ENCODE measurements around the gene RBM4B. TPM values are rescaled to one million over a fixed set of nuclear protein-coding genes. Genes with fewer than 3 reads are reported as not detected.

The RBM4B gene
- total and polyA plus RNA-seq, 3 donors from 2014 or later, result 35.0 to 35.7 (median 35.2) TPM

DNA sequence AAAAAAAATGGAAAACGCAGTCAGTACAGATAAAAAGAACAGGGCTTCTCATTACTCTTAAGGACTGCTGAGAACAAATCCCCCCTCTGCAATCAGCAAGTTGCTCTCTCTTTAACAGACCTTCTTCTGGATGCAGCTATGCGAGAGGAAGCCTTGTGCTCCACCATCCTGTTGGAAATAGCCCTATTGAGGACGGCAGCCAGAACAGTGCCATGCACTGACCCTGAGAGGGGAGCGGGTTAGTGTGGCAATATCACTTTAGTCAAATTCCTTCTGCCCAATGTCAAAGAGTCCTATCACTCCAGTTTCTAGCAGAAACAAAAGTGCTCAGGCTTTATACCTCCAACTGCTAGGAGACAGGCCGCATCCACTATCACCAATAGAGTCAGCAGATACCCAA, 6.9 kb downstream of the RBM4B start:
- Histone ChIP-seq H3K9me3 (no peaks in the 10 kb centered on the region), H3K27me3 (no peaks in the 10 kb centered on the region), H3K27ac (no peak overlapping the region), H3K36me3 (ENCODE audit: low read depth, missing control alignments) (no peaks in the 10 kb centered on the region), H3K4me1 (peaks cover 1% of the 10 kb centered on the region), H3K4me3 (no peak overlapping the region)
- TF ChIP-seq, protein P1, sequence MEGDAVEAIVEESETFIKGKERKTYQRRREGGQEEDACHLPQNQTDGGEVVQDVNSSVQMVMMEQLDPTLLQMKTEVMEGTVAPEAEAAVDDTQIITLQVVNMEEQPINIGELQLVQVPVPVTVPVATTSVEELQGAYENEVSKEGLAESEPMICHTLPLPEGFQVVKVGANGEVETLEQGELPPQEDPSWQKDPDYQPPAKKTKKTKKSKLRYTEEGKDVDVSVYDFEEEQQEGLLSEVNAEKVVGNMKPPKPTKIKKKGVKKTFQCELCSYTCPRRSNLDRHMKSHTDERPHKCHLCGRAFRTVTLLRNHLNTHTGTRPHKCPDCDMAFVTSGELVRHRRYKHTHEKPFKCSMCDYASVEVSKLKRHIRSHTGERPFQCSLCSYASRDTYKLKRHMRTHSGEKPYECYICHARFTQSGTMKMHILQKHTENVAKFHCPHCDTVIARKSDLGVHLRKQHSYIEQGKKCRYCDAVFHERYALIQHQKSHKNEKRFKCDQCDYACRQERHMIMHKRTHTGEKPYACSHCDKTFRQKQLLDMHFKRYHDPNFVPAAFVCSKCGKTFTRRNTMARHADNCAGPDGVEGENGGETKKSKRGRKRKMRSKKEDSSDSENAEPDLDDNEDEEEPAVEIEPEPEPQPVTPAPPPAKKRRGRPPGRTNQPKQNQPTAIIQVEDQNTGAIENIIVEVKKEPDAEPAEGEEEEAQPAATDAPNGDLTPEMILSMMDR (IDR thresholded peaks at IDR 0.05), result no peak
- TF ChIP-seq POLR2A (IDR thresholded peaks at IDR 0.05), result no peak
- no peak for DNase-seq
- intact Hi-C loops (cut with DNase I; ENCODE audit: low total_unique reads), result loop anchor here (10.0 kb wide), 1 partner anchor 186 kb away; the partner anchor contains the start of gene DPP3
- WGBS, 2 donors, result 73 to 75% methylated on average over 5 of the region's 5 CpGs

DNA sequence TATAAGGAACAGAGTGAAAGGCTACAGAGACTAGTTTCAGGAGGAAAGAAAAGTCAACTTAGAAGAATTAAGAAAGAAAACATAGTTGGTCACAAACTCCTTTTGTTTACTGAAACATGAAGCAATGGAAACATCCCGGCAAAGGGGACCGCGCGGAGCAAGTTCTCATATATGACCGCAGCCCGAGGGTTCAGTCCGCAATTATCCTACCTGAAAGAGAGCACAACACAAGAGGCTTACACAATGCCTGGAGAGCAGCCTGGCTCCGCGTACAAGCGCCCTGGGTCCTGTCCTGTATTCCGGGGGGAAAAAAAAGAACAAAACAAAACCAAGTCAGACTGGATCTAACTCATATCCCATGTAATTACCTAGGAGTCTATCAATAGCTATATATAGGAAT, 12.3 kb downstream of the RBM4B start:
- no peaks in the 10 kb centered on the region for H3K9me3 ChIP-seq
- no peak for DNase-seq
- no peaks in the 10 kb centered on the region for H3K4me1 ChIP-seq
- H3K27ac ChIP-seq, result no peak overlapping the region
- WGBS, 2 donors, result 89 to 92% methylated on average over 11 of the region's 11 CpGs
- H3K27me3 ChIP-seq, result no peaks in the 10 kb centered on the region
- TF ChIP-seq, protein P1 (IDR thresholded peaks at IDR 0.05), result no peak
- TF ChIP-seq POLR2A (IDR thresholded peaks at IDR 0.05), result no peak
- intact Hi-C loops (cut with DNase I; ENCODE audit: low total_unique reads), result no loop called here
- H3K36me3 ChIP-seq (ENCODE audit: low read depth, missing control alignments), result no peaks in the 10 kb centered on the region
- no peak overlapping the region for H3K4me3 ChIP-seq

DNA sequence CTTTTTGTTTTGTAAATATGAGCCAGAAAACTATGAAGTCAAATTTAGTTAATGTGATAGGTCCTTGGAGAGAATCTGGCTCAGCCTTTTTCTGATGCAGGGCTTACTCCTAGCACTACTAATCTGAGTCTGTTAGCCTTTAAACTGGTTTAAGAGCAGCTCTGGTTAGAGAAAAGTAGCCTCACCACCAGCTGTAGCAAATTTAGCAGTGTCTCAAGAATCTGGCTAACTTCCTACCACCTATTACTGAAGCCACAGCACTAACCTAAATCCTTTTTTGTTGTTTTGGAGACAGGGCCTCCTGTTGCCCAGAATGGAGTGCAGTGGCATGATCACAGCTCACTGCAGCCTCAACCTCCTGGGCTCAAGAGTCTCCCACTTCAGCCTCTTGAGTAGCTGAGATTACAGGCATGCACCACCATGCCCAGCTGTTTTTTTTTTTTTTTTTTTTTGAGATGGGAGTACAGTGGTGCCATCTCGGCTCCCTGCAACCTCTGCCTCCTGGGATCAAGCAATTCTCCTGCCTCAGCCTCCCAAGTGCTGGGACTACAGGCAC, 13.9 kb downstream of the RBM4B start:
- no peaks in the 10 kb centered on the region for H3K27me3 ChIP-seq
- 73 to 100% methylated on average over 1 of the region's 1 CpG for WGBS, 2 donors
- H3K4me1 ChIP-seq, result no peaks in the 10 kb centered on the region
- H3K36me3 ChIP-seq (ENCODE audit: low read depth, missing control alignments), result no peaks in the 10 kb centered on the region
- H3K27ac ChIP-seq, result no peak overlapping the region
- DNase-seq, result no peak
- intact Hi-C loops (cut with DNase I; ENCODE audit: low total_unique reads), result no loop called here
- H3K9me3 ChIP-seq, result no peaks in the 10 kb centered on the region
- TF ChIP-seq, protein P1 (IDR thresholded peaks at IDR 0.05), result no peak
- no peak for TF ChIP-seq POLR2A (IDR thresholded peaks at IDR 0.05)
- H3K4me3 ChIP-seq, result no peak overlapping the region

DNA sequence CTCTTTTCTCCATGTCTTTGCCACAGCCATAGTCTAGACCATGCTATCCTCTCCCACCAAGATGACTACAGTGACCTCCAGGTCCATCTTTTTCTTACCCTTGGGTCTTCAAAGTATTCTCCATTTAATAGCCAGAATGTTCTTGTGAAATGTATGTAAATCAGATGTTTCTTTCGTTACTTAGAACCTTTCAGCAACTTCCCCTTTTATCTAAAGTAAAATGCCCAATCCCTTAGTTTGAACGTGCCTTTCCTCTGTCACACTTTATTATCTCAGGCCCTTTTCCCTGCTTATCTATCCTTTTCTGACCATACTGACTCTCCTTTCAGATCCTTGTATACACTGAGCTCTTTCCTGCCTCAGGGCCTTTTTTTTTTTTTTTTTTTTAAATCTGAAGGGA, 17.9 kb downstream of the RBM4B start:
- no peak for DNase-seq
- H3K4me3 ChIP-seq, result no peak overlapping the region
- TF ChIP-seq POLR2A (IDR thresholded peaks at IDR 0.05), result no peak
- TF ChIP-seq, protein P1 (IDR thresholded peaks at IDR 0.05), result no peak
- no peaks in the 10 kb centered on the region for H3K9me3 ChIP-seq
- H3K27me3 ChIP-seq, result no peaks in the 10 kb centered on the region
- H3K36me3 ChIP-seq (ENCODE audit: low read depth, missing control alignments), result no peaks in the 10 kb centered on the region
- H3K4me1 ChIP-seq, result no peaks in the 10 kb centered on the region
- 49 to 57% methylated on average over 2 of the region's 2 CpGs for WGBS, 2 donors
- intact Hi-C loops (cut with DNase I; ENCODE audit: low total_unique reads), result no loop called here
- no peak overlapping the region for H3K27ac ChIP-seq

DNA sequence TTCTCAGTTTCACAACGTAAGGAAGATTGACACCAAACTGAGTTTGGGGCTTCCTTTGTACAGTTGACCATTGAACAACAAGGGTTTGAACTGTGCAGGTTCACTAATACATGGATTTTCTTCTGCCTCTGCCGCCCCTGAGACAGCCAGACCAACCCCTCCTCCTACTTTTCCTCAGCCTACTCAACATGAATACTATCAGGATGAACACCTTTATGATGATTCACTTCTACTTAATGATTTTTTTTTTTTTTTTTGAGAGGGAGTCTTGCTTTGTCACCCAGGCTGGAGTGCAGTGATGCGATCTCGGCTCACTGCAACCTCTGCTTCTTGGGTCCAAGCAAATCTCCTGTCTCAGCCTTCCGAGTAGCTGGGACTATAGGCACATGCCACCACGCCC, 24.6 kb downstream of the RBM4B start:
- no peaks in the 10 kb centered on the region for H3K27me3 ChIP-seq
- H3K9me3 ChIP-seq, result no peaks in the 10 kb centered on the region
- H3K27ac ChIP-seq, result no peak overlapping the region
- TF ChIP-seq POLR2A (IDR thresholded peaks at IDR 0.05), result no peak
- TF ChIP-seq, protein P1 (IDR thresholded peaks at IDR 0.05), result no peak
- no peaks in the 10 kb centered on the region for H3K4me1 ChIP-seq
- no peaks in the 10 kb centered on the region for H3K36me3 ChIP-seq (ENCODE audit: low read depth, missing control alignments)
- intact Hi-C loops (cut with DNase I; ENCODE audit: low total_unique reads), result no loop called here
- H3K4me3 ChIP-seq, result no peak overlapping the region
- 87 to 96% methylated on average over 6 of the region's 6 CpGs for WGBS, 2 donors
- DNase-seq, result no peak

All from testis (tissue), 3 donors.